Measurements from ENCODE around the gene PAX5.

The PAX5 gene

GRCh38 chr9:36987409-36987808, 46.7 kb downstream of the PAX5 start:
- no peak for DNase-seq (ENCODE audit: low read depth)

DNA sequence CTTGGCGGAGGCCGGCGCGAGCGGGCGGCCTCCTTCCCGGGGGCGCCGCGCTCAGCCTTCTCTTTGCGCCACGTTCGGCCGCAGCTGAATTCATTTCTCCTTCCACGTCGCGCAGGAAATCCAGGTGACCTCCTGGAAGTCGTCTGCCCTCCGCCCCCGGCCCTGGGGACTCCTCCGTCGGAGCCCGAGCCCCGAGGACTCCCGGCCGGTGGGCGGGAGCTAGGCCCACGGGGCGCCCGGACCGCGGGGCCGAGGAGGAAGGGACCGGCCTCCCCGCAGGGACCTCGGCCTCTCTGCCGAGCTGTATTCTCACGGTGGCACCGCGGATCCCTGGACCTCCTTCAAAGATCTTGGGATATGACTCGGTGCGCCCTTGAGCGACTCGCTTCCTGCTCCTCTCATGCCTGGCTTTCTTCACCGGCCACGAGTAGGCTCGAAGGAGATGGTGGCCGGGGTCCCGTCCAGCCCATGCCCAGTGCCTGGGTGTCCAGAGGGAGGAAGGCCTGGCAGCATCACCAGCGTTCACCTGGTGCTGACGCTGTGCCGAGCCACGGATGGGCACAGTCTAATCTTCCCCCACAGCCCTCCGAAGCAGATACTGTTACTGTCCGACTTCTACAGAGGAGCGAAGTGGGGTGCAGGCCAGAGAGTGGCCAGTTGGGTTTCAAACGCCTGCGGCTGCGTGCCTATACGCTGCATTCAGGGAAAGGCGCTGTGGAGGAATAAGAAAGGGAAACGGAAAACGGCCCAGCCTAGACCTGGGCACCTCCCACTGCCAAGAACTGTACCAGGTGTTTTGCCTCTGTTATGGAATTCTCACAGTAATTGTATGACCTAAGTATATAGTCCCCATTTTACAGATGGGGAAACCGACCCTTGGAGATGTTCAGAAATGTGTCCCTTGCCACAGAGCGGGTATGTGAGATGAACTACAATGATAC, 47.3 kb downstream of the PAX5 start:
- DNase-seq (ENCODE audit: low read depth), result no peak

DNA sequence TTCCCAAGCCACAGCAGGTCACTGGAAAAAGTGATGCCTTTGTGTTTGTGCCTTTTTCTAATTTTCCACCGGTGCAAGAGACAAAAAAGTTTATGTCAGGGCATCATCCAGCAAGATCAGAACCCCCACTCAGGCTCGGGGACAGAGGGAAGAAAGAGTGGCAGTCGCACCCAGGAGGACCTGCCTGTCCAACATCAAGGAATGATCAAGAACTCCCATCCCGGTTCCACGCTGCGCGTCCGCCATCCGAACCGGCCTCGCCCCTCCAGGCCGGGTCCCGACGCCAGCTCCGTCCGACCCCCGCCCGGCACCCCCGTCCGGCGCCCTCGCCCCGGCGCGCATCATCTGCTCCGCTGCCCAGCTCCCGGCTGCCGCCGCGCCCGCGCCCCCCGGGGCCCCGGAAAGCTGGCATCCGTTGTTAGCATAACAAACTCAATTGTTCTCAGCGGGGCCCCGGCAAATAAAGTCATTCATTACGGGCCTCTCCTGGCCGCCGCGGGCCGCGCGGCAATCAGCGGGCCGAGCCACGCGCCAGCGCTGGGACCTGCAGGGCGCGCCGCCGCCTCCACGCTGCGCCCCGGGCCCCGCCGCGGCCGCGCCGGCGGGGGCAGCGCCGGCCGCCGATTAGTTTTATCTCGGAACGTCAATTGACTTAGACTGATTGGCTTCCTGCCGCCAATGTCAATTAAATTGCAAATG, 48.1 kb downstream of the PAX5 start:
- no peak for DNase-seq (ENCODE audit: low read depth)

GRCh38 chr9:36985061-36985768, 48.9 kb downstream of the PAX5 start:
- no peak for DNase-seq (ENCODE audit: low read depth)

DNA sequence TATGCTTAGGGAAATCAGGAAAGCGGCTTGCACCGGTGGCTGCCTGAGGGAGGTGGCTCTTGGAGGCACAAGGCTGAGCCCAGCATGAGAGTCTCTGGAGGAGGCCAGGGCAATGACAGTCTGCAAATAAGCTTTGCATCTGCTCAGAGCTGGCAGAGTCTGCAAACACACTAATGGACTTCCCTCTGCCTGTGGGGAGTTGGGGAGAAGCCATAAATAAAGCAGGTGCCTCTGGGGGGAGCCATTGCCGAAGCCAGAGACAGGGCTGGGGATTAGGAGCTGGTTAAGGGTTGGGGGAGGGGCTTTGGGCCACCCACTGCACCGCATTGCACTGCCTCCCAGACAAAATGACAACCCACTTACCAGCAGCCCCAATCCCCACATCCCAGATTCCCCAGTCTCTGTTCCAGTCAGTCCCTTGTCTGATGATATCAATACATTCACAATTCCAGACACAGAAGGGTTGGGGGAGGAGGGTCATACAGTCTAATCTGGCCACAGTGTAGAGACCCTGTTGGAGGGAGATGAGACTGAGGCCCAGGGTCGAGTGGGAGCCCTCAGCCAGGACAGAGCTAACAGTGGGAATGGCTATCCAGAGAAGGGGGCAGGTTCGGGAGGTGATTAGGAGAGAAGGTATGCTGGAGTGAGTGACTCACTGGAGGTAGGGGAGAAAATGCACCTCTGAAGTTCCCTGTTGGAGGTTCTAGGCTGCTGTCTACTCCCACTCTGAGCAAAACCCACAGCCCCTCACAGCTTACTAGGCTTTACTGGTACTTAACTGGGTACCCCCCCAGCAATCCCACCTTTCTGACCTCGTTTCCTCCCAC, 53.7 kb downstream of the PAX5 start:
- DNase-seq (ENCODE audit: low read depth), result no peak

DNA sequence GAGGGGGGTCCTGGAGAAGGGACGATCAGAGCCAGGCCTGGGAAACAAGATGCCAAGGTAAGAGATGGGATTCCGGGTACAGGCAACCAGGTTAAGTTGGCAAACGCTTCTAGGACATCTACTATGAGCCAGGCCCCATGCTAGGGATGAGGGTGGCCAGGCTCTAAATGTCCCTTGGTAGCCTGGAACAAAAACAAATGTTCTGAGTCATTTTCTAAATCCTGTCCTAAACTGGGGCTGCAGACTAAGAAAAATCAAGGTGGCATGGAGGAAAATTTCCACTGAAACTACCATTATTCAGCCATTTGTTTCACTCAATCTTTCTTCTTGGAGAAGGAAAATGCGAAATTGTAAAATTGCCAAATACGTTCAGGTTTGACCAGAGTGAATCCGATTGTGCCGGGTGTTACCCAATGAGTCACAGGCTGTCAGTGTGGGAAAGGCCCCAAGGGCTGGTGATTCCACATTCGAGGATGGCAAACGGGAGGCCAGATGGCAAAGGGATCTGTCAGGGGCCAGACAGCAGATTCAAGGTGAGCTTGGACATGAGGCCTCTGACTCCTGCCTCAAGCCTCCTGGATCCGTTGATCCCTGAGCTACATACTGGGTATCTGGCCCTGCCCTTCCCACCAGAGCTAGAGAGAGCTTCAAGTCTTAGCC, 57.6 kb downstream of the PAX5 start:
- no peak for DNase-seq (ENCODE audit: low read depth)

GRCh38 chr9:36974731-36975130, 59.3 kb downstream of the PAX5 start:
- no peak for DNase-seq (ENCODE audit: low read depth)

GRCh38 chr9:36971935-36972488, 62.1 kb downstream of the PAX5 start:
- no peak for DNase-seq (ENCODE audit: low read depth)

DNA sequence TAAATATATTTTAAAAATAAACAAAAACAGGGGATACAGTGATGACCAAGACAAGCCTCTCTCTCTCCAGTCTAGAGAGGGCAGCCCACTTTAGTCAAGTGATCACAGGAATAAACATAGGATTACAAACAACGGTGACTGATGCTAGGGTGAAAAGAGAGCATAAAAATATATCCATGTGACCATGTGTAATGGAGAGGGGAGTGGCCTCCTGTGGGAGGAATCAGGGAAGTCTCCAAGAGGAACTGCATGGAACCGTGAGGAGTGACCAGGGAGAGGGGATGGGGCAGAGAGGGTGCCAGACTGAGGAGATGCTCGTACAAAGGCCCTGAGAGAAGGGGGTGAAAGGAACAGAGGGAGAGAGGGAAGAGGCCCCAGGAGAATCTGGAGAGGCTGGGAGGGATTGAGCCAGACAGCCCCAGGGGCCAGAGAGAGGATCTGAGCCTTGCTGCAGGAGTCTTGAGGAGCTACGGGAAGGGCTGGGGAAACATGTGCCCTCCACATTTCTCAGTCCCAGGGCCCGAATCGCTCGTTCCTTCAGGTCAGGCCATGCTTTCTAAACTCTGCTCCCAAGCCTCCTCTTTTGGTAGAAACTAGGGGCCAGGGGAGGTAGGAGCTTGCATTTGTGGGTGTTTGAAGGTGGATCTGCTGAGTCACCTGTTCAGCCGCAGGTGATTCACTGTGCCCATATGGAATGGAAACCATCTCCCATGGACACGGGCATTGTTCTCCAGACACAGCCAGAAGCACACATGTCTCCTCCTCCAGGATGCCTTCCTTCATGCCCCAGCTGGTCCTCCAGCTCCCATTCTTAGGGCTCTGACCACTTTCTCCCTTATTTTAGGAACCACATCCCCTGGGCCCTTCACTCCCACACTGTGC, 63.8 kb downstream of the PAX5 start:
- no peak for DNase-seq (ENCODE audit: low read depth)

DNA sequence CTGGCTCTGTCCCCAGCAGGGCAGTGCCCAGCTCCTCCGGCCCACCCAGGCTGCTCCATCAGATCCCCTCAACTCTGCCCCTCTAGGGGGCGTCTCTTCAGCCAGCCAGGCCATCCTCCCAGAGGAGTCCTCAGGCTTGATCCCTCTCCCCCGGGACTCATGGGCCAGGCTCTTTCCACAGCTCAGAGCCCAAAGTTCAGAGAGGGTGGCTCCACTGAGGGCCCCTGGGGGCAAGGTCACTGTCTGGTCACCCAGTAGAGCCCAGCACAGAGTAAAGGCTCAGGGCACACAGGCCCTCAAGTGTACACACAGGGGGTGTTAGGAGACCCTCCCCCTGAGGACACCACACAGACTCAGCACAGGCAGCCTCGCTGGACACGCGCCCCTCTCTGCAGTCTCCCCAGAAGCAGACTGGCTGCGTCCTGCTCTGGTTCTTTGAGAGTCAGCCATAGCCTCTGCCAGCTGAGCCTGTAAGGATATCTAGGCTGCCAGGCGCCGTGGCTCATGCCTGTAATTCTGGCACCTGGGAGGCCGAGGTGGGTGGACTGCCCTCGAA, 64.8 kb downstream of the PAX5 start:
- DNase-seq (ENCODE audit: low read depth), result no peak

- no peak for DNase-seq (ENCODE audit: low read depth)
These were observed 65.4 kb downstream of the PAX5 start for GRCh38 chr9:36968574-36969215.

GRCh38 chr9:36967997-36968396, 66.1 kb downstream of the PAX5 start:
- no peak for DNase-seq (ENCODE audit: low read depth)

GRCh38 chr9:36966371-36967097, 67.5 kb downstream of the PAX5 start:
- DNase-seq (ENCODE audit: low read depth), result no peak

DNA sequence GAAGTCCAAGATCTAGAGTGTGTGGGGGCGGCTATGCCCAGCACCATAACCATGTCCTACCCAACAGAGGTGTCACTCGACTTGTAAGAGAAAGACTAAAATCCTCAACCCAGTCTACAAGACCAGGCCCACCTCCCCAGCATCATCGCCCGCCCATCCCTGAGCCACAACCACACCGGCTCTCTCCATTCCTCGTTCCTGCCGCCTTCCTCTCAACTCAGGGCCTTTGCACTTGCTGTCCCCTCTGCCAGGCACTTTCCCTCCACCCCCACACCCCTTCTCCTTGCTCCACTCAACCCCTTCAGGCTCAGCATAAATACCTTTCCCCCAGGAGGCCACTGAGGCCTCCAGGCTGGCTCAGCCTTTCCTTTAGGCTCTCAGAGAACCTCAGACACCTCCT, 69.3 kb downstream of the PAX5 start:
- no peak for DNase-seq (ENCODE audit: low read depth)

GRCh38 chr9:36963346-36963745, 70.7 kb downstream of the PAX5 start:
- DNase-seq (ENCODE audit: low read depth), result no peak

DNA sequence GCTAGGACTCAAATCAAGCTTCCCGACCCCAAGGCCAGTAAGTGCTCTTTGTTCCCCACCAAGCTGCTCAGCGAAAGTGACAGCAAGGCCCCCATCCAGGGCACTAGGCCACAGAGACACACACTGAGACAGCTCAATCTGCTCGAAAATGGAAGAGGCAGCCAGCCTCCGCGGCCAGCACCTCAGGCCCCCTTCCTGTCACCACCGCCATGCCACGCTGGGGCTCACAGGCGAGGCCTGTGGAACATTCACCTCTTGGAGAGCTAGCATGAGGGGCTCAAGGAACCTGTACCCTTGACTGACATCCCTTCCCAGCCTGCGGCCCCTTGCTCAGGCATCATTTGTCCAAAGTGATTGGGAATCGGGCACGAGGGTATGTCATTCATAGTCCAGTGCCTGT, 71.4 kb downstream of the PAX5 start:
- DNase-seq (ENCODE audit: low read depth), result no peak

- DNase-seq (ENCODE audit: low read depth), result no peak
These were observed 72.3 kb downstream of the PAX5 start for GRCh38 chr9:36961561-36962325.

- no peak for DNase-seq (ENCODE audit: low read depth)
These were observed 73.0 kb downstream of the PAX5 start for GRCh38 chr9:36961051-36961450.

Data from GM04503 (cell line).